Chondrocyte (in vitro differentiated cells): ENCODE results near the gene ANKRD11. TPM values are rescaled to one million over a fixed set of nuclear protein-coding genes. Genes with fewer than 3 reads are reported as not detected.
"Not testable (repeated sequence)": the region's sequence is repeated elsewhere in the genome, so short reads cannot be mapped to it uniquely, and the experiment has no call there.

ENCODE experiments used
- DNase-seq: peaks from one replicate; pipeline ENCODE4 v3.0.0; 2021; ENCODE audit warnings: mixed read lengths, low spot score
- H3K27ac Mint-ChIP-seq: one replicate; pipeline ENCODE4 v1.8.0; 2021; ENCODE audit warnings: mild to moderate bottlenecking, moderate library complexity, mixed read lengths; ENCODE audit not compliant: unreplicated experiment
- H3K27me3 Mint-ChIP-seq: 2 replicates; pipeline ENCODE4 v1.8.0; 2021; ENCODE audit warnings: low read depth, mixed read lengths
- H3K36me3 Mint-ChIP-seq: 2 replicates; pipeline ENCODE4 v1.8.0; 2021; ENCODE audit warnings: low read depth, mixed read lengths
- H3K4me1 Mint-ChIP-seq: 2 replicates; pipeline ENCODE4 v1.8.0; 2021; ENCODE audit warnings: low read depth, mild to moderate bottlenecking, mixed read lengths
- H3K4me3 Mint-ChIP-seq: one replicate; pipeline ENCODE4 v1.8.0; 2021; ENCODE audit warnings: mild to moderate bottlenecking, moderate library complexity, mixed read lengths; ENCODE audit not compliant: unreplicated experiment
- H3K9me3 Mint-ChIP-seq: 2 replicates; pipeline ENCODE4 v1.8.0; 2021; ENCODE audit warnings: low read depth, mixed read lengths
- CTCF ChIP-seq: fragments of 200-600 bp; sonication (generic); IDR thresholded peaks from 2 replicates; pipeline ENCODE4 v1.5.0; 2021; ENCODE audit warnings: antibody characterized with exemption, mild to moderate bottlenecking, moderate library complexity
- total RNA-seq: library from RNA; stranded (reverse); gene quantifications from 3 replicates; pipeline ENCODE4 v1.2.1, GENCODE V29; 2021

Gene ANKRD11
- total RNA-seq, 1 donor from 2014 or later, result 180 TPM

GRCh38 chr16:89300976-89301360 lies 189.4 kb downstream of the ANKRD11 start:
- Mint-ChIP-seq H3K9me3 (no peaks in the 10 kb centered on the region), H3K27me3 (no peaks in the 10 kb centered on the region), H3K4me3 (no peak overlapping the region), H3K36me3 (peaks cover 19% of the 10 kb centered on the region), H3K4me1 (peaks cover 33% of the 10 kb centered on the region), H3K27ac (peak overlapping the region; percentile 95)
- TF ChIP-seq CTCF, result no peak
- DNase-seq, result no peak

- no peaks in the 10 kb centered on the region for H3K27me3 Mint-ChIP-seq
- no peaks in the 10 kb centered on the region for H3K9me3 Mint-ChIP-seq
- peaks cover 19% of the 10 kb centered on the region for H3K36me3 Mint-ChIP-seq
- TF ChIP-seq CTCF, result no peak
- peaks cover 33% of the 10 kb centered on the region for H3K4me1 Mint-ChIP-seq
- peak overlapping the region; percentile 95 for H3K27ac Mint-ChIP-seq
- no peak overlapping the region for H3K4me3 Mint-ChIP-seq
- DNase-seq, result no peak
Observed at GRCh38 chr16:89300311-89300975, 189.9 kb downstream of the ANKRD11 start.

- peaks cover 33% of the 10 kb centered on the region for H3K4me1 Mint-ChIP-seq
- not testable (repeated sequence) for DNase-seq, H3K27ac Mint-ChIP-seq, H3K27me3 Mint-ChIP-seq, H3K4me3 Mint-ChIP-seq, H3K9me3 Mint-ChIP-seq
- peaks cover 17% of the 10 kb centered on the region for H3K36me3 Mint-ChIP-seq
Observed at GRCh38 chr16:89299357-89300111, 190.8 kb downstream of the ANKRD11 start.

- Mint-ChIP-seq H3K36me3 (peaks cover 12% of the 10 kb centered on the region), H3K4me1 (peaks cover 31% of the 10 kb centered on the region), H3K9me3 (no peaks in the 10 kb centered on the region), H3K4me3 (no peak overlapping the region), H3K27me3 (no peaks in the 10 kb centered on the region), H3K27ac (no peak overlapping the region)
- TF ChIP-seq CTCF, result no peak
- DNase-seq, result no peak
Observed at GRCh38 chr16:89298623-89299225, 191.6 kb downstream of the ANKRD11 start.

- TF ChIP-seq CTCF, result no peak
- Mint-ChIP-seq H3K4me1 (peaks cover 30% of the 10 kb centered on the region), H3K27me3 (no peaks in the 10 kb centered on the region), H3K4me3 (no peak overlapping the region), H3K27ac (peak overlapping the region; percentile 36), H3K36me3 (peaks cover 9% of the 10 kb centered on the region), H3K9me3 (no peaks in the 10 kb centered on the region)
- no peak for DNase-seq
Observed at GRCh38 chr16:89297910-89298545, 192.3 kb downstream of the ANKRD11 start.
